ENCODE data around the gene SLN.

The SLN gene

DNA sequence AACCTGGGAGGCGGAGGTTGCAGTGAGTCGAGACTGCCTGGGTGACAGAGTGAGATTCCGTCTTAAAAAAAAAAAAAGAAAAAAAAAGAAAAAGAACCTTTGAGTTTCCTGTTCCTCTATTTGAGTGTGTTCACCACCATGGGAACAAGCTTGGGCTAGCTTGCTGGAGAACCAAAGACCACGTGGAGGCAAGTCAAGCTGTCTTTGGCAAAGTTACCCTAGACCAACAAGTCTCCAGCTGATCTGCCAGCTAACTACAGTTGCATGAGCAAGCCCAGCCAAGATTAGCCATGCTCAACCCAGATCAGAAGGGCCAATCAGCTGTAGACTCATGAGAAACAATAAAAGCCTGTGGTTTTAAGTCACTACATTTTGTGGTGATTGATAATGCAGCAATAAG lies 29.7 kb downstream of the SLN start:
- no peak for DNase-seq

DNA sequence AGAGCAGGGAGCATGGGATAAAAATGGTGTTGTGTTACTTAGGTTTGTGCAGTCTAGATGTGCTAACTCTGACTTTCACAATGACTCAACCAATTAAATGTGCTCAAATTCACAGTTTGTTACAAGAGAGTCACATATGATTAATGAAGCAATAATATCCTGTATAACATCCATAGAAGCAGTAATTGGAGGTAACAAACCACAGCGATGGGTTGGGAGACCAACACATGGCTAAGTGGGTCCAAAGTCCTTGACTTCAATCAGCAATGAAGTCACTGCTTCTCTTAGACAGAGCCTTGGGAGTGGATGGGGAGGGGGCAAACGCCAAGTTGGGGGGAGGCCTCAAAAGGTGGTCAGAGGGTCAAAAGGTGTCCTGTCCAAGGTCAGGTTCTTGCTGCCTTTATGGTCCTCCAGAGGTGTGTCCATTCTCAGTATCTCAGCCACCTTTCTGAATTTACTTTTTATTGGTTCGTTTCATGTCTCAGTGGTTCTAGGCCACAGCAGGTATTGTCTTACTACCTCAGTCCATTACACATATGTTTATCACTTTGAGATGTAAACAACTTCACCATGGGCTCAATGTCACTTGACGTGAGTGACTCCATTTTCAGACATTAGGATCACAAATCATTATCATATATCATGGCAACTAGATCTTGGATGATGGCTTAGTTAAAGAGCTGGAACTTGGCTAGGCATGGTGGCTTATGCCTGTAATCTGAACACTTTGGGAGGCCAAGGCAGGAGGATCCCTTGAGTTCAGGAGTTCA lies 32.4 kb downstream of the SLN start:
- no peak for DNase-seq

DNA sequence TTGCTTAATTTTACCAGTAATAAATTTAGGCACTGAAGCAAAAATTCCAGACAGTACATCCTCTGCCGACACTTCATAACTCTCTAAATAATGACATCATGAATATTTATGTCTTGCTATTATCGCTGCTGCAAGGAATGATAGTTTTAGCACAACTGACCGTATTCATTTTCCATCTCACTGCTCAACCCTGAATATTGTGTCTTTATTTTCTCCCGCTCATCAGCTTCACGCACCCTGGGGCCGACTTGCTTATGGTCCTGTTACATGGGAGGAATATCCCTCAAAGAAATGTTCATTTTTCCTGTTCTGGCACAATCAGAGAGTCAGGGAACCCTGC lies 33.3 kb downstream of the SLN start:
- no peak for DNase-seq

DNA sequence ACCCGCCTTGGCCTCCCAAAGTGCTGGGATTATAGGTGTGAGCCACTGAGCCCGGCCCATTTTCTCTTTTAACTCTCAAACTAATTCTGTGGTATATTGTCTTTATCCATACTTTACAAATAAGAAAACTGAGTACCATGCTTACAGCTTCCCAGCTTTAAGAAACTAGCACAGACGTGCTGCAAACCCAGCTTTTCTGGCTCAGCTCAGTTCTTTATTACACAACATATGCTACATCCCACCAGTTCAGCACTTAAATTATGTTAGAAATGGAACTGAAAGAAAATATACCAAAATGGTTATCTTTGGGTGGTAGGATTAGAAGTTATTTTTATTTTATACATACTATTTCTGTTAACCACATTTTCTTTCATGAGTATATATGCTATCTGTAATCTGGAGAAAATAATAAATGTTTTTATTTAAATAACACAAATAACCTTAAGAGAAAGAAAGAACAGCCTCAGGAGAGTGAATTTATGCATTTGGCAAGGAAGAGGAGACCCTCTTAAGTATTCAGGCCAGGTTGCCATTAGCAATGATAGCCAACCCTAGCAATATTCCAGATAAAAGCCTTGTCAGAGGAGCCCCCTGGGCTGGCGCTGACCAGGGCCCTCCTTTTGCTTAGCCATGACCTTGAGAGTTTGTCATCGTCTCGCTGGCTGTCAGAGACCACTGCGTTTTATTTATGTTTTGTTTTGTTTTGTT lies 33.8 kb downstream of the SLN start:
- DNase-seq = no peak

DNA sequence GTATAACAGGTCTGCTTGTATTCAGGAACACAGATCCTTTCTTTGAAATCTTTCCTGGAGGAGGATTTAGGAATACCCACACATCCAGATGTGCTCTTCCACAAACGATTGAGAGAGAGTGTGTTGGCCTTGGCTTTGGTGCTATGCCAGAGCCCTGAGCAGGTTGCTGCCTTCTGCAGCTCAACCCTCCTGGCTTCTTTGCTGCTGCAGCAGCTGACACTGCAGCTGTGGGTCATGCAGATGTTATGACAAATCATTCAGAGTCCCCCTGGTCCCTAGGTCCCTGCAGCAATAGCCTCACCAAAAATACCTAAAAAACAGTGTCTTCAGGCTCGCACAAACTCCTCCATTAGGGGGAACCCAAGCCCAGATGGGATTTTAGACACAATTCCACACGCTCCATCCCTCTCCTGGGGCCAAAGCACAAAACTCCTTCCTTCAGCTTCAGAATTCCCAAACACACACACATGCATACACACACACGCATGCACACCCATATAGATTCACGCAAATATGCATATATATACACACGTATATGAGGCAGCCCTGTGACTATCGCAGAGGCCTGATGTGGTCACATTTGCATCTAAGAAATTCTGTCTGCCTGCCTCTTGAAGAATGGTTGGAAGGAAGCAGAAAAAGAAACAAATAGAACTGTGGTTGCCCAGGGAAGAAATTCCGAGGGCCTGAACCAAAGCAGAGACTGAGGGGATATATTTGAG lies 35.4 kb downstream of the SLN start:
- no peak for DNase-seq

DNA sequence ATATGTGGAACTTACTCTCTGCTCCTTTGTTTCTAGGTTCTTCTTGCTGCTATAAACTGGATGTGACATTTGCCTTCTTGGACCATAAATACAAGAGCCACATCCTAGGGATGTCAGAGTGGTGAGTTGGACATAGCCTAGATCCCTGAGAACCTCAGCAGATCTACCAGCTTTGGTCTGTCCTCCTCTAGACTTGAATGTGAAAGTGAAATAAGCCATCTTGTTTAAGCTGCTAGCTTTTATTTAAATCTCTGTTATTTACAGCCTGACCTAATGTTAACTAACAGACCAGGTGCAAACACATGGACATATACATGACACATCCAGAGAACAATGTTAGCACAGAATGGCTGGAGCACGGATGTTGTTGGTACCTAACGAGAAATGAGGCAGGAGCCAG lies 36.0 kb downstream of the SLN start:
- DNase-seq = no peak

DNA sequence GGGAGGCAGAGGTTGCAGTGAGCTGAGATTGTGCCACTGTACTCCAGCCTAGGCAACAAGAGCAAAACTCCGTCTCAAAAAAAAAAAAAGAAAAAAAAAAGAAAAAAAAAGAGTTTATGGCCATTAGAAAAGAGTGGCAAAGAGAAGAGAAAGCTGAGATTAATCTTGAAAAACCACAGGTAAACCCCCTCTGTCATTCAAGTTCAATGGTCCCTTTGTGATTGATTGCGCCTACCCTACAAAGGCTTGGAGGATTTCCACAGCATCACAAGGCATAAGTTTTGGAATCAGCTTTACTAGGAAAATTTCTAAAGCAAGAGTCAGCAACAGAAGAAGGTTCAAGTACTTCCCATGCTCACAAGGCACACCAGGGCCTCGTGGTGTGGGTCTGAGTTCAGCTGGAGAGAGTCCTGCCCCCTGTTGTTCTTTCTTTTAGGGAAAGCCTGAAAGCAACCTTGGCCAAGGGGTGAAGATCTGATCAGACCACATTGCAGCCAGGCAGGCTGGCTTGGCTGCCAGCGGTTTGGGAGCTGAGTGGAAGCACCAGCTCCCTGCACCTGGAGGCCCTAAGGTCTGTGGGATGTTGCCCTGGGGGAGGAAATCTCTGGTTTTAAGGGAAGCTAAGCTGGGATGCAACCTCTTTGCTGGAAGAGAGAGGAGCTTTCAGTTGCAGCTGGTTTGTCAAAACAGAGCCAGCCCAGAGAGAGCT lies 41.8 kb downstream of the SLN start:
- DNase-seq = no peak

DNA sequence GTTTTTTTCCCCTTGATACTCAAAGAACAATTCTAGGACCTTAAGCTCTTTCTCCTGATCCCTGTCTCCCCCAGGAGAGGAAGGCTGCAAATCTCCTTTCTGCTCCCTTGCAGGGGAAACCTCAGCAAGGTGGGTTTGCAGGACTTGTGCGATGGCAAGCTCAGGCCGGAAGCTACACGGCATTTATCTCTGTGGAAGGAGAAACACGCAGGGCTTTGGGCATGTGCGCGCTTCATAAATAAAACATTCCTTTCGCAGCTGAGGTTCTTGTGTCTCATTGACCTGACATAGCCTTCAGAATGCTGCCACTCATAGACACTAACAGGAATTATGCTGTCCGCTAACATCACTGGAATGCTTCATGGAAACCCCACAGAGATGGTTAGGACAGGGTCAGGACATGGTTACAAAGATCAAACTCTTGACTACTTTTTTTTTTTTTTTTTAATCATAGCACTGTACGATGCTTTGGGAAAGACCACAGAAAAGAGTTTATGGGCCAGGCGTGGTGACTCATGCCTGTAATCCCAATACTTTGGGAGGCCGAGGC lies 42.6 kb downstream of the SLN start:
- no peak for DNase-seq

DNA sequence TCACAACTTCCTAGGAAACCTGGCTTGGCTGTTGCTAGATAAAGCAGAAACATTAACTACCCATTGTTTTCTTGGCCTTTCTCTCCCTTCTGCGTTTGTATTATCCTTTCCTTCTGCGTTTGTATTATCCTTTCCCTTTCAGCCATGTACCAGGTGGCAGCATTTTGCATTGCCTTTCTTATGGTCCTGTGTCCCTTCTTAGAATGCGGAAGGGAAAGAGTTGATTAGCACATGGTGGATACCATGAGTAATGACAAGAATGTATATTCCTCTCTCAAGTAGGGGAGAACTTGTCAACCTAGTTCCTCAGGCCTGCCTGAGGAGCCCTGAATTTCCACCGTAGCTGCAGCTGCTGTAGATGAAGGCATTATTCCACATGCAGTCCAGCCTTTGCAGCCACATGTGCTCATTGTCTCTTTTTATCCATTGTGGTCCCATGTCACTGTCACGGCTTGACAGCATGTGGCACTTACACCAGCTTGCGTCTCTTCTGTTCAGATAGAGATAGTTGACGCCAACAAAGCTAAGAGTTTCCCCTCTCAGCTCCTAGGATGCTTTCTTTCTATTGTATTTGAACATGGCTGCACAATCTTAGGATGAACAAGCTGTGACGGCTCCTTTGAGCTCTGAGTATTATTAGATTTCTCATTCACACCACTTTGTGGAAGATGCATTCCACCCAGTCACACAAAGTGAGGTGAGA lies 44.8 kb downstream of the SLN start:
- DNase-seq = no peak

DNA sequence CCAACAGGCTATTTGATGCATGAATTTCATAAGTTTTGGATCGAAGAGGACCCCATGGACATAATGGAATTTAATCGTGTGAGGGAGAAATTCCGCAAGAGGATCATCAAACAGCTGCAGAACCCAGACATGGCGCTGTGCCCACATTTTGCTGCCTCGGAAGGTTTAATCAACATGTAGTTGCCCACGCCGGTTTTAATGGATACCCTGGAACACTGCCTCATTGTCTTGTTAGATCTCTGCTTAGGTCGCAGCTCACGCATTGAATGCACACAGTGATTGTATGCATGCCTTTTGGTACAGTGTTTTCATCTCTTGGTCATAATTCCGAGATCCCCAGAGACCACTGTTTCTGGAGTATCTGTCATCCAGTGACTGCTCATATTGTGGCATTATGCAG lies 46.8 kb downstream of the SLN start:
- no peak for DNase-seq

DNA sequence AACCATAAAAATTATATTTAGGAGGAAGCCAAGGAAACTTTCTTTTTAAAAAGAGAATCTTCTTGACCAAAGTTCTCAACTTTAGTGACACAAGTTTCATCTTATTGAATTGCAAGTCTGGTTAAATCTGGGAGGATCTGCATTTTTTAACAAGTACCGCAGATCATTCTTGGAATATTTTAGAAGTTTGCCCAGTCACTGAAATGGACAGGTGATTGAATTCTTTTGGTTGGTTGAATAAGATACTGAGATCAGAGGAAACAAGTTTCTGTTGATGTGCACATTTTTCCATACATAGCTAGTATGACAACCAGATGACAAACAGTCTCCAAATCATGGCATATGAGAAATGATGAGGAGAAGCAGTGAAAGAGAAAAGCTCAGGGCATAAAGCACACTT lies 50.2 kb downstream of the SLN start:
- no peak for DNase-seq

DNA sequence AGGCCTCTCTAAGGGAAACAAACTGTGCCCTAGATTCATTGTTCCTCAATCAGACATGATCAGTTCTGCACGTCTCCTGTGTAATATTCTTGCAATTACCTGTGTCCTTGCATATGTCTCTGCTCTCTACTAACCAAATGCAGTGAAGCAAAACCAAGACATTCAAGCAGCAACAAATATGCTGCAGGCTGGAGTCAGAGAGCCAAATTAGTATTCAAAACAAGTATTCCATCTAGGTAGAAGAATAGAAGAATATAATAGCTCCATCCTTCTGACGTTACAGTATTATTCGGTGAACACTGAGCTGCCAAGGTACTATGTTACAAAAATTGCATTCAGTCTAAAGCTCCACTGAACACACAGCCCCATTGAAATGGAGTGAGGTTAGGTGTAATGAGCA lies 51.8 kb downstream of the SLN start:
- no peak for DNase-seq

DNA sequence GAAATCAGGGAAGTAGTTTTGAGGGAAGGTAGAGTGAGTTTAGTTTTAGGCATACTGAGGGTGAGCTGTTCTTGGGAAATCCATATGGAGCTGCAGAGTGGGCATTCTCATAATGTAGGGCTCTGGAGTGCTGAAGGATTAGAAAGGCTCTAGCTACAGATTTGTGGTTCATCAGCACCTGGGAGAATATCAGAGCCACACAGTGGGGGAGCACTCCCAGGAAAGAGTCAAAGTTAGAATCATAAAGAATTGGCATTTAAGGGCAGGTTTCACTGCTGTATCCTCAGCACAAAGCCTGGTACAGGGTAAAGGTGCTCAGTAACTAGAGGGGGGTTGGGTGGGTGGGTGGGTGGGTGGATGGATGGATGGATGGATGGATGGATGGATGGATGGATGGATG lies 52.5 kb downstream of the SLN start:
- no peak for DNase-seq
